Dedifferentiated amniotic fluid mesenchymal stem cell (primary cell): Measurements from ENCODE around the gene OMG.
"Not testable (repeated sequence)": the region's sequence is repeated elsewhere in the genome, so short reads cannot be mapped to it uniquely, and the experiment has no call there.

Source experiments
- DNase-seq: peaks from one replicate; pipeline ENCODE4 v3.0.0-alpha.2; 2016; ENCODE audit errors: extremely low spot score

Gene OMG

GRCh38 chr17:31308372-31309334 lies 11.6 kb upstream of the OMG start:
- no peak for DNase-seq

- DNase-seq, result no peak
Observed at GRCh38 chr17:31307640-31308039, 10.6 kb upstream of the OMG start.

GRCh38 chr17:31299624-31300023 lies 2.6 kb upstream of the OMG start:
- DNase-seq, result no peak

- no peak for DNase-seq
Observed at GRCh38 chr17:31296142-31296541, 897 bp downstream of the OMG start.

- no peak for DNase-seq
Observed at GRCh38 chr17:31295489-31295871, 1.6 kb downstream of the OMG start.

- no peak for DNase-seq
Observed at GRCh38 chr17:31294820-31295488, 2.1 kb downstream of the OMG start.

- no peak for DNase-seq
Observed at GRCh38 chr17:31294231-31294630, 2.8 kb downstream of the OMG start.

- DNase-seq, result no peak
Observed at GRCh38 chr17:31293581-31293980, 3.5 kb downstream of the OMG start.

GRCh38 chr17:31291820-31292219 lies 5.2 kb downstream of the OMG start:
- DNase-seq, result no peak

GRCh38 chr17:31289790-31290189 lies 7.2 kb downstream of the OMG start:
- no peak for DNase-seq

- DNase-seq, result not testable (repeated sequence)
Observed at GRCh38 chr17:31287932-31288331, 9.1 kb downstream of the OMG start.

- DNase-seq, result no peak
Observed at GRCh38 chr17:31286587-31286986, 10.5 kb downstream of the OMG start.

GRCh38 chr17:31283841-31284240 lies 13.2 kb downstream of the OMG start:
- no peak for DNase-seq

- no peak for DNase-seq
Observed at GRCh38 chr17:31281061-31281460, 16.0 kb downstream of the OMG start.

GRCh38 chr17:31279401-31279800 lies 17.6 kb downstream of the OMG start:
- no peak for DNase-seq

GRCh38 chr17:31275116-31275515 lies 21.9 kb downstream of the OMG start:
- DNase-seq, result no peak

- DNase-seq, result peak; percentile 43
Observed at GRCh38 chr17:31274252-31274651, 22.8 kb downstream of the OMG start.

- no peak for DNase-seq
Observed at GRCh38 chr17:31273516-31273915, 23.5 kb downstream of the OMG start.

- no peak for DNase-seq
Observed at GRCh38 chr17:31272803-31273202, 24.2 kb downstream of the OMG start.

- no peak for DNase-seq
Observed at GRCh38 chr17:31272236-31272635, 24.8 kb downstream of the OMG start.

- DNase-seq, result peak; percentile 88
Observed at GRCh38 chr17:31269578-31269983, 27.5 kb downstream of the OMG start.

GRCh38 chr17:31269036-31269577 lies 27.9 kb downstream of the OMG start:
- DNase-seq, result no peak

- DNase-seq, result no peak
Observed at GRCh38 chr17:31266042-31266441, 31.0 kb downstream of the OMG start.
